Caco-2 (cell line): Measurements from ENCODE around the gene ABCA9. TPM values are rescaled to one million over a fixed set of nuclear protein-coding genes. Genes with fewer than 3 reads are reported as not detected.
A peak's percentile ranks its signal among the peaks of the same experiment; 100 is the strongest.

Experiments
- BruUV-seq: library from RNA; stranded (reverse); fragments of 400-500 nt; replicated peaks from 2 replicates; lab custom pipeline; 2021; lab: Mats Ljungman, UMichigan
- CTCF ChIA-PET: fragments of 300-600 bp; sonication (Branson Sonifier 250); formaldehyde crosslinking; loops from one replicate; lab custom pipeline; 2022; ENCODE audit warnings: antibody characterized with exemption; lab: Charles Lee
- POLR2A ChIA-PET: fragments of 300-600 bp; sonication (Branson Sonifier 250); formaldehyde crosslinking; loops from one replicate; lab custom pipeline; 2022; ENCODE audit warnings: antibody characterized with exemption; lab: Charles Lee
- DNase-seq, 2 experiments: peaks; one replicate each; pipeline versions ENCODE4 v3.0.0 to v3.0.0-alpha.2; 2020 to 2022
- H3K27me3 ChIP-seq: replicated peaks from 2 replicates; pipeline ENCODE4 v1.6.0; 2011; ENCODE audit warnings: low read length; ENCODE audit not compliant: control insufficient read depth, insufficient read depth
- H3K36me3 ChIP-seq: 2 replicates; pipeline ENCODE4 v1.5.1; 2011; ENCODE audit warnings: low read length; ENCODE audit not compliant: control insufficient read depth, insufficient read depth
- H3K4me1 ChIP-seq: fragments of 250-450 bp; sonication (Bioruptor Pico); 2 replicates; pipeline ENCODE4 v1.5.1; 2020; ENCODE audit warnings: mild to moderate bottlenecking
- H3K4me3 ChIP-seq: 2 replicates; pipeline ENCODE4 v1.5.1; 2011; ENCODE audit warnings: low read depth, mild to moderate bottlenecking, control low read depth, low read length
- H3K9me3 ChIP-seq: fragments of 250-450 bp; sonication (Bioruptor Pico); 2 replicates; pipeline ENCODE4 v1.5.1; 2020; ENCODE audit warnings: mild to moderate bottlenecking, moderate library complexity
- H3K27ac Mint-ChIP-seq: one replicate; pipeline ENCODE4 v1.8.0; 2022; ENCODE audit warnings: mixed read lengths; ENCODE audit not compliant: unreplicated experiment
- H3K27me3 Mint-ChIP-seq: one replicate; pipeline ENCODE4 v1.8.0; 2022; ENCODE audit warnings: mixed read lengths; ENCODE audit not compliant: insufficient read depth, unreplicated experiment
- H3K36me3 Mint-ChIP-seq: one replicate; pipeline ENCODE4 v1.8.0; 2022; ENCODE audit warnings: mild to moderate bottlenecking, mixed read lengths; ENCODE audit not compliant: insufficient read depth, unreplicated experiment
- H3K4me1 Mint-ChIP-seq: one replicate; pipeline ENCODE4 v1.8.0; 2022; ENCODE audit warnings: low read depth, mixed read lengths; ENCODE audit not compliant: unreplicated experiment
- H3K4me3 Mint-ChIP-seq: one replicate; pipeline ENCODE4 v1.8.0; 2022; ENCODE audit warnings: mild to moderate bottlenecking, moderate library complexity, mixed read lengths; ENCODE audit not compliant: unreplicated experiment
- H3K9me3 Mint-ChIP-seq: one replicate; pipeline ENCODE4 v1.8.0; 2022; ENCODE audit warnings: mixed read lengths; ENCODE audit not compliant: unreplicated experiment
- intact Hi-C: fragments of 100-400 bp; cut with micrococcal nuclease; formaldehyde crosslinking; loops from one replicate; pipeline ENCODE4 v1.10.0; 2022; ENCODE audit not compliant: unreplicated experiment
- total RNA-seq: library from RNA; stranded (reverse); gene quantifications from 2 replicates; pipeline ENCODE4 v1.2.3, GENCODE V29; 2022
- TF ChIP-seq, protein P1 (sequence below), 2 experiments: fragments of 200-600 bp in 1 of 2; IDR thresholded peaks; 1 replicate in 1 of 2; 2 replicates in 1 of 2; pipeline versions ENCODE4 v1.5.1 to v1.8.0; 2011 to 2022; ENCODE audit warnings: antibody characterized with exemption in 1 of 2, control low read depth in 1 of 2, inconsistent platforms in 1 of 2, low read depth in 1 of 2, low read length in 1 of 2, mild to moderate bottlenecking in 1 of 2, moderate library complexity in 1 of 2; ENCODE audit not compliant: insufficient read depth in 1 of 2, severe bottlenecking in 1 of 2, unreplicated experiment in 1 of 2

The ABCA9 gene
- total RNA-seq, 1 experiment from 2014 or later, result 0.27 TPM

DNA sequence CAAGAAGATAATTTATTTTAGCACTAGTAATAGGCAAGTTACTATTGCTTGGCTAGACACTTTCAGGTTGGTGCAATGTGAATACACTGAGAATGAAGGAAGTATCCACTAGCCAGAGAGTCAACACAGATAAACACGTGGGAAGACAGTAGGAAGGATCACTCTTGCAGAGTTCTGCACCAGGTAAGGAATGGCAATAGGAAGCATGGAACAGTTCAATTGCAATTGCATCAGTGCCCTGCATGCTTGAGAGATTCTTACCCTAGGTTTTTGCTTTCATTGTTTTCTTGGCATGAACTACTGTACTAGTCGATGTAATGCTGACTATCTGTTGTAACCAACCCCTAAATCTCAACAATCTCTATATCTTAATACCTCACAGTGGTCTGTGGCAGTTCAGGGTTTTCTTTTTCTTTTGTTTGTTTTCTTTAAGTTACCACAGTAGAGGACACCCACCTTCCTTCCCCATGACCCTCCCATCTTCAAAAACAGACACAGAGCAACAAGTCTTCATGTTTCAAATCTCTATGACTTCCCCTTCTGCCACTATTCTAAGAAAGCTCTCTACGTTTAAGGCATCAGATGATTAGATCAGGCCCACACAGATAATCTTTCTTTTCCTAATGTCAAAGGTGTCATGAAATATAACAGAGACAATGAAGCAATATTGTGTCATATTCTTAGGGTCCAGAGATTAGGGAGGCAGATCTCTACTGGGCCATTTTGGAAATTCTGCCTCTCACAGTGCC lies 87.5 kb downstream of the ABCA9 start:
- Mint-ChIP-seq H3K4me3 (no peak overlapping the region), H3K4me1 (no peaks in the 10 kb centered on the region), H3K36me3 (no peaks in the 10 kb centered on the region), H3K9me3 (peaks cover 10% of the 10 kb centered on the region), H3K27me3 (no peaks in the 10 kb centered on the region), H3K27ac (no peak overlapping the region)
- Histone ChIP-seq H3K9me3 (no peaks in the 10 kb centered on the region), H3K36me3 (no peaks in the 10 kb centered on the region), H3K4me3 (no peak overlapping the region), H3K4me1 (no peaks in the 10 kb centered on the region), H3K27me3 (no peaks in the 10 kb centered on the region)
- TF ChIP-seq, protein P1, sequence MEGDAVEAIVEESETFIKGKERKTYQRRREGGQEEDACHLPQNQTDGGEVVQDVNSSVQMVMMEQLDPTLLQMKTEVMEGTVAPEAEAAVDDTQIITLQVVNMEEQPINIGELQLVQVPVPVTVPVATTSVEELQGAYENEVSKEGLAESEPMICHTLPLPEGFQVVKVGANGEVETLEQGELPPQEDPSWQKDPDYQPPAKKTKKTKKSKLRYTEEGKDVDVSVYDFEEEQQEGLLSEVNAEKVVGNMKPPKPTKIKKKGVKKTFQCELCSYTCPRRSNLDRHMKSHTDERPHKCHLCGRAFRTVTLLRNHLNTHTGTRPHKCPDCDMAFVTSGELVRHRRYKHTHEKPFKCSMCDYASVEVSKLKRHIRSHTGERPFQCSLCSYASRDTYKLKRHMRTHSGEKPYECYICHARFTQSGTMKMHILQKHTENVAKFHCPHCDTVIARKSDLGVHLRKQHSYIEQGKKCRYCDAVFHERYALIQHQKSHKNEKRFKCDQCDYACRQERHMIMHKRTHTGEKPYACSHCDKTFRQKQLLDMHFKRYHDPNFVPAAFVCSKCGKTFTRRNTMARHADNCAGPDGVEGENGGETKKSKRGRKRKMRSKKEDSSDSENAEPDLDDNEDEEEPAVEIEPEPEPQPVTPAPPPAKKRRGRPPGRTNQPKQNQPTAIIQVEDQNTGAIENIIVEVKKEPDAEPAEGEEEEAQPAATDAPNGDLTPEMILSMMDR (IDR thresholded peaks at IDR 0.05; ENCODE audit: insufficient read depth in 1 of 2, low read depth in 1 of 2, low read length in 1 of 2, severe bottlenecking in 1 of 2, unreplicated experiment in 1 of 2), result no peak
- intact Hi-C loops, result loop anchor here (5.0 kb wide), 1 partner anchor 74 kb away; no protein-coding TSS in a partner anchor
- BruUV-seq, result no TSS peak
- CTCF ChIA-PET, result no interaction called here
- DNase-seq, result no peak
- POLR2A ChIA-PET, result no interaction called here

DNA sequence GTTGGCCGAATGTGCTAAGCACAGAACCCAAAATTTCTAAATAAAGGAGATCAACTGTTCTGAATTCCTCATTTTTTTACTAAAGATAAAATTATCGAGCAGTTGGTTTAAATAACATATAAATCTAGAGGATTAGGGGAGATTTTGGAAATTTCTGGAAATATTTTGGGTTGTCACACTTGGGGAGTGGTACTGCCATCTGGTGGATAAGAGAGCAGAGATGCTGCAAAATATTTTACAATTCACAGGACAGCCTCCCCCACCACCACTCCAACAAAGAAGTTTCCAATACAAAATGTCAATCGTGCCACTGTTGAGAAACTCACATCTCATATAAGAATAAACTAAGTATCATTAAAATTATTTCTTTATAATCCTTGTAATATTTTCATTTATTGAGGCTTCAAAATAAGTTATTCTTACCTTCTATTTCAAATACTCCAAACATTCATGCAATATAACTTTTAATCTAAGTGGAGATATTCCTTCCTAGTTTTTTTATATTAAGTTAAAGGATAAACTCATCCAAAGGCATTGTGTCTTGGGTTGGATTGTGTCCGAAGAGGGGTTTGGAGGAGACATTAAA lies 88.5 kb downstream of the ABCA9 start:
- no peaks in the 10 kb centered on the region for H3K4me1 ChIP-seq
- POLR2A ChIA-PET, result no interaction called here
- Mint-ChIP-seq H3K4me1 (no peaks in the 10 kb centered on the region), H3K4me3 (no peak overlapping the region), H3K9me3 (peaks cover 10% of the 10 kb centered on the region), H3K27me3 (no peaks in the 10 kb centered on the region), H3K36me3 (no peaks in the 10 kb centered on the region), H3K27ac (no peak overlapping the region)
- intact Hi-C loops, result loop anchor here (1.0 to 5.0 kb wide), 4 partner anchors 61 to 263 kb away; no protein-coding TSS in a partner anchor
- no TSS peak for BruUV-seq
- H3K9me3 ChIP-seq, result no peaks in the 10 kb centered on the region
- CTCF ChIA-PET, result no interaction called here
- no peak overlapping the region for H3K4me3 ChIP-seq
- TF ChIP-seq, protein P1 (IDR thresholded peaks at IDR 0.05; ENCODE audit: insufficient read depth in 1 of 2, low read depth in 1 of 2, low read length in 1 of 2, severe bottlenecking in 1 of 2, unreplicated experiment in 1 of 2), result peak; percentile 60 to 72
- DNase-seq, result peak in 1 of 2 experiments; percentile 49
- no peaks in the 10 kb centered on the region for H3K36me3 ChIP-seq
- H3K27me3 ChIP-seq, result no peaks in the 10 kb centered on the region

DNA sequence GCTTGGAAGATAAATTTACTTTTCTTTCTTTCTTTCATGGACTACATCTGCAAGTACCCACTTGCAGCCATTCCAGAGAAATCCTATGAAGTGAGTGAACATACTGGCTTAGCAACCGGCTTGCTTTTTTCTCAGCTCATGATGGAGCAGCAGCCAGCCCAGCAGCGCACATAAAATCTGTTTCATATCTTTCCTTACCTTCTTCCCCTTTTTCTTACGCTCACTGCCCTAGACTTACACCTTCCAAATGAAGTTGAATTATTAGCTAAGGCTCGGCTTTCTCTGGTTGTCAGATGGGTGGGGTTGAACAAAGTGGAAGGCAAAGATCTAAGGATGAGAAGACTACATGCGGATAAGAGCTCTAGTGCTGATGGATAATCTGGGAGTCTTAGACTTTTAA lies 91.6 kb downstream of the ABCA9 start:
- H3K9me3 Mint-ChIP-seq, result no peaks in the 10 kb centered on the region
- Histone ChIP-seq H3K27me3 (no peaks in the 10 kb centered on the region), H3K4me1 (no peaks in the 10 kb centered on the region), H3K4me3 (no peak overlapping the region), H3K36me3 (no peaks in the 10 kb centered on the region), H3K9me3 (no peaks in the 10 kb centered on the region)
- no peak overlapping the region for H3K4me3 Mint-ChIP-seq
- intact Hi-C loops, result no loop called here
- DNase-seq, result no peak
- H3K36me3 Mint-ChIP-seq, result no peaks in the 10 kb centered on the region
- no peaks in the 10 kb centered on the region for H3K4me1 Mint-ChIP-seq
- no TSS peak for BruUV-seq
- POLR2A ChIA-PET, result no interaction called here
- TF ChIP-seq, protein P1 (IDR thresholded peaks at IDR 0.05; ENCODE audit: insufficient read depth in 1 of 2, low read depth in 1 of 2, low read length in 1 of 2, severe bottlenecking in 1 of 2, unreplicated experiment in 1 of 2), result no peak
- H3K27ac Mint-ChIP-seq, result no peak overlapping the region
- no peaks in the 10 kb centered on the region for H3K27me3 Mint-ChIP-seq
- CTCF ChIA-PET, result no interaction called here
